K562 (cell line): ENCODE measurements around the gene CAPZB. TPM values are rescaled to one million over a fixed set of nuclear protein-coding genes. Genes with fewer than 3 reads are reported as not detected.
A peak's percentile ranks its signal among the peaks of the same experiment; 100 is the strongest.

Experiments used
- ATAC-seq: fragments of 200-7000 bp; cut with Tn5 transposase; 3 replicates; pipeline ENCODE4 v1.9.1; 2020; ENCODE audit warnings: moderate library complexity
- BruUV-seq: library from RNA; stranded (reverse); fragments of 400-500 nt; replicated peaks from 2 replicates; lab custom pipeline; 2021; lab: Mats Ljungman, UMichigan
- CTCF ChIA-PET: fragments of 300-600 bp; formaldehyde crosslinking; extraction: SDS; loops from one replicate; lab custom pipeline; 2021; ENCODE audit warnings: low intra/inter-chr PET ratio; lab: Yijun Ruan, JAX
- POLR2A ChIA-PET: fragments of 300-600, 350-650 bp; sonication (Branson Sonifier 250); formaldehyde crosslinking; extraction: SDS; loops from one replicate; lab custom pipeline; 2021; ENCODE audit warnings: antibody characterized with exemption, inconsistent platforms; lab: Yijun Ruan, JAX
- DNase-seq, 4 experiments: peaks; one replicate each; pipeline versions ENCODE4 v3.0.0 to v3.0.0-alpha.2; 2011 to 2018; ENCODE audit warnings: low spot score in 3 of 4, mixed read lengths in 3 of 4; ENCODE audit errors: extremely low read depth in 1 of 4
- FAIRE-seq: peaks from 2 replicates; lab custom pipeline; 2011; peaks lifted over from hg19 to GRCh38; lab: Jason Lieb, UNC
- H2AFZ ChIP-seq: 2 replicates; pipeline ENCODE4 v1.6.0; 2011; ENCODE audit warnings: low read depth, low read length, control low read depth, inconsistent platforms
- H3K27ac ChIP-seq: fragments of 200-600 bp; 3 replicates; pipeline ENCODE4 v1.8.0; 2011; ENCODE audit warnings: low read depth, mild to moderate bottlenecking, control low read depth, inconsistent platforms, low read length, moderate library complexity, mixed read lengths; ENCODE audit errors: extremely low read depth
- H3K27me3 ChIP-seq, 2 experiments: fragments of 300-600 bp in 1 of 2; 2 replicates in 1 of 2; 3 replicates in 1 of 2; pipeline versions ENCODE4 v1.6.0 to v1.8.0; 2011; ENCODE audit warnings: inconsistent platforms in 2 of 2, low read length in 2 of 2, mild to moderate bottlenecking in 1 of 2, mixed read lengths in 1 of 2, moderate library complexity in 1 of 2; ENCODE audit not compliant: control insufficient read depth in 2 of 2, insufficient read depth in 2 of 2
- H3K36me3 ChIP-seq: fragments of 300-600 bp; 3 replicates; pipeline ENCODE4 v1.8.0; 2011; ENCODE audit warnings: mild to moderate bottlenecking, low read length, inconsistent platforms; ENCODE audit not compliant: control insufficient read depth, insufficient read depth
- H3K4me1 ChIP-seq, 2 experiments: fragments of 200-600 bp in 1 of 2; replicated peaks in 1 of 2; 2 replicates in 1 of 2; 3 replicates in 1 of 2; pipeline versions ENCODE4 v1.5.1 to v1.8.0; 2011; ENCODE audit warnings: inconsistent platforms in 2 of 2, low read length in 2 of 2, mild to moderate bottlenecking in 1 of 2, mixed read lengths in 1 of 2, moderate library complexity in 1 of 2; ENCODE audit not compliant: control insufficient read depth in 2 of 2, insufficient read depth in 2 of 2
- H3K4me2 ChIP-seq: 2 replicates; pipeline ENCODE4 v1.6.1; 2011; ENCODE audit warnings: low read length, control low read depth, inconsistent platforms, mixed read lengths; ENCODE audit not compliant: insufficient read depth
- H3K4me3 ChIP-seq: fragments of 200-600 bp; sonication (generic), shearing (Covaris generic); 2 replicates; pipeline ENCODE4 v1.5.1; 2016; ENCODE audit warnings: control low read depth, inconsistent platforms
- H3K79me2 ChIP-seq: fragments of 200-600 bp; 3 replicates; pipeline ENCODE4 v1.8.0; 2011; ENCODE audit warnings: low read length, inconsistent platforms; ENCODE audit not compliant: control insufficient read depth, insufficient read depth
- H3K9ac ChIP-seq, 2 experiments: 2 replicates each; pipeline versions ENCODE4 v1.6.0 to v1.6.1; 2011; ENCODE audit warnings: low read depth in 2 of 2, low read length in 2 of 2, control low read depth in 1 of 2, inconsistent platforms in 1 of 2, mild to moderate bottlenecking in 1 of 2, mixed read lengths in 1 of 2; ENCODE audit not compliant: insufficient read depth in 1 of 2
- H3K9me1 ChIP-seq: one replicate; pipeline ENCODE4 v1.6.0; 2011; ENCODE audit warnings: inconsistent platforms, mild to moderate bottlenecking, low read length, moderate library complexity; ENCODE audit not compliant: control insufficient read depth, insufficient read depth
- H3K9me3 ChIP-seq: replicated peaks from 2 replicates; pipeline ENCODE4 v1.5.1; 2011; ENCODE audit warnings: low read depth, low read length, inconsistent platforms; ENCODE audit not compliant: control insufficient read depth, insufficient read depth
- H4K20me1 ChIP-seq: replicated peaks from 2 replicates; pipeline ENCODE4 v1.6.1; 2011; ENCODE audit warnings: low read length, inconsistent platforms, mixed read lengths; ENCODE audit not compliant: control insufficient read depth, insufficient read depth
- CBX5 ChIP-seq: IDR thresholded peaks from 2 replicates; pipeline ENCODE4 v1.6.1; 2014; ENCODE audit warnings: low read depth, borderline replicate concordance
- CCNT2 ChIP-seq: IDR thresholded peaks from 2 replicates; pipeline ENCODE4 v1.6.1; 2011; ENCODE audit warnings: borderline replicate concordance, low read depth, mild to moderate bottlenecking, moderate library complexity, mixed read lengths, low read length; ENCODE audit not compliant: insufficient read length; ENCODE audit errors: extremely low read depth
- ELF2 ChIP-seq: fragments of 250-450 bp; sonication (Bioruptor Pico); IDR thresholded peaks from 2 replicates; pipeline ENCODE4 v1.5.0; 2021; ENCODE audit warnings: mild to moderate bottlenecking
- KDM1A ChIP-seq, 2 experiments: fragments of 450-650 bp; IDR thresholded peaks; 2 replicates each; pipeline ENCODE4 v1.6.1; 2016; ENCODE audit warnings: mild to moderate bottlenecking in 2 of 2
- POLR2A ChIP-seq: fragments of 450-650 bp; conservative IDR thresholded peaks from 2 replicates; pipeline ENCODE4 v1.6.1; 2016
- POLR2AphosphoS5 ChIP-seq: IDR thresholded peaks from 2 replicates; pipeline ENCODE4 v1.6.1; 2011; ENCODE audit warnings: mild to moderate bottlenecking, low read depth, low read length, moderate library complexity; ENCODE audit not compliant: control insufficient read depth, insufficient read depth
- RBFOX2 ChIP-seq: fragments of 200-400 bp; formaldehyde crosslinking; IDR thresholded peaks from 2 replicates; pipeline ENCODE4 v1.6.1; 2017; ENCODE audit warnings: low read depth, mild to moderate bottlenecking, low read length, moderate library complexity
- SAFB2 ChIP-seq: fragments of 200-400 bp; formaldehyde crosslinking; IDR thresholded peaks from 2 replicates; pipeline ENCODE4 v1.6.1; 2018; ENCODE audit warnings: borderline replicate concordance, low read length, low read depth, moderate library complexity; ENCODE audit not compliant: severe bottlenecking
- SMARCA4 ChIP-seq: fragments of 450-650 bp; IDR thresholded peaks from 2 replicates; pipeline ENCODE4 v1.6.1; 2016
- SP1 ChIP-seq: sonication (generic); formaldehyde crosslinking; IDR thresholded peaks from 2 replicates; pipeline ENCODE4 v1.8.1; 2022; ENCODE audit warnings: mild to moderate bottlenecking, missing genetic modification reagents
- TBP ChIP-seq: optimal IDR thresholded peaks from 2 replicates; pipeline ENCODE3; 2011; ENCODE audit warnings: low read depth, low read length, improper control_type of control experiment
- TCF3 ChIP-seq: sonication (generic); formaldehyde crosslinking; IDR thresholded peaks from 2 replicates; pipeline ENCODE4 v1.4.0; 2020; ENCODE audit warnings: mild to moderate bottlenecking, missing genetic modification reagents
- YY1 ChIP-seq, 3 experiments: IDR thresholded peaks; 2 replicates each; pipeline ENCODE4 v1.6.1; 2011; ENCODE audit warnings: low read length in 2 of 3, mild to moderate bottlenecking in 2 of 3, moderate library complexity in 2 of 3, borderline replicate concordance in 1 of 3, control low read depth in 1 of 3, low read depth in 1 of 3; ENCODE audit not compliant: insufficient read depth in 3 of 3, insufficient replicate concordance in 2 of 3, control insufficient read depth in 1 of 3, insufficient read length in 1 of 3; ENCODE audit errors: extremely low read depth in 1 of 3
- WGBS: fragments of 100-300 bp; shearing (Covaris generic); methylation state at CpG from one replicate; pipeline ENCODE4 v1.1.6; 2016; ENCODE audit warnings: low coverage, mixed read lengths; ENCODE audit not compliant: insufficient coverage; ENCODE audit errors: missing lambda C conversion rate; 5-methylcytosine and 5-hydroxymethylcytosine counted together
- in situ Hi-C: fragments of 300-500 bp; cut with MboI; formaldehyde crosslinking; loops from 4 replicates; pipeline ENCODE4 v1.15.0; 2018; ENCODE audit warnings: inconsistent platforms, mixed read lengths
- intact Hi-C: fragments of 100-400 bp; cut with micrococcal nuclease; formaldehyde crosslinking; loops from 2 replicates; pipeline ENCODE4 v1.14.2; 2022
- polyA plus RNA-seq, 8 experiments: library from polyadenylated mRNA; depleted of rRNA in 4 of 8; stranded (reverse) in 5 of 8; unstranded in 3 of 8; fragments of >200 nt; fragmentation: Nextera tagmentation in 2 of 8; fragmentation: Illumina TruSeq in 1 of 8; extraction: Ambion mirVana in 2 of 8; extraction: Trizol in 1 of 8; gene quantifications; 2 replicates each; pipeline versions ENCODE4 v1.2.1 to v1.2.3, GENCODE V29; 2011 to 2014; ENCODE audit warnings: inconsistent platforms in 1 of 8, missing spikeins in 1 of 8
- total RNA-seq, 7 experiments: library from RNA; depleted of rRNA in 6 of 7; stranded (reverse); fragments of >200 nt in 6 of 7; fragmentation: Illumina TruSeq in 2 of 7; extraction: Trizol in 2 of 7; gene quantifications; 2 replicates each; pipeline versions ENCODE4 v1.2.1 to v1.2.3, GENCODE V29; 2011 to 2021; ENCODE audit warnings: low replicate concordance in 1 of 7

The CAPZB gene
- total and polyA plus RNA-seq, 9 of the 15 experiments (the other 6 are each of a cell fraction or from before 2014, with no cell fraction given): 57.6 to 297 (median 125) TPM

- TF ChIP-seq POLR2AphosphoS5: peak; percentile 64; the same call in 1 of the 2 replicates
- TF ChIP-seq TCF3 (CRISPR knock-in tag): peak; percentile 91
- TF ChIP-seq POLR2A: 0 out of 2 replicates have a peak, but pooled peaks have one; percentile 15
- peak; percentile 73 for TF ChIP-seq CCNT2
- no peak for TF ChIP-seq SAFB2
- TF ChIP-seq SMARCA4: peak; percentile 50; the same call in 1 of the 2 replicates
- TF ChIP-seq CBX5: 0 out of 2 replicates have a peak, but pooled peaks have one; percentile 34
- TF ChIP-seq SP1 (CRISPR knock-in tag): peak; percentile 34
- peak; percentile 39 for TF ChIP-seq TBP
- TF ChIP-seq KDM1A (IDR thresholded peaks at IDR 0.05): peak; percentile 34 to 69; a peak in 1 of 4 replicates
- TF ChIP-seq ELF2 (CRISPR knock-in tag): no peak
Measured at GRCh38 chr1:19325368-19325957, 159.9 kb downstream of the CAPZB start (continued).

GRCh38 chr1:19324665-19324990 lies 160.7 kb downstream of the CAPZB start:
- H3K4me3 ChIP-seq: no peak overlapping the region
- no peaks in the 10 kb centered on the region for H3K27me3 ChIP-seq
- peaks cover 62% of the 10 kb centered on the region; the same call in 2 of the 3 replicates for H3K36me3 ChIP-seq
- H3K9me1 ChIP-seq: peaks cover 20% of the 10 kb centered on the region
- WGBS: 88% methylated on average over 9 of the region's 9 CpGs
- no peak overlapping the region for H3K4me2 ChIP-seq
- no peaks in the 10 kb centered on the region for H3K9me3 ChIP-seq
- no peak for ATAC-seq
- no peak overlapping the region for H3K27ac ChIP-seq
- CTCF ChIA-PET: no interaction called here
- no TSS peak for BruUV-seq
- no peaks in the 10 kb centered on the region for H3K79me2 ChIP-seq
- POLR2A ChIA-PET: interaction anchor here (0.6 to 1.8 kb wide), 2 partner anchors 11 to 119 kb away, joined by 3 to 10 read pairs; no protein-coding TSS in a partner anchor
- no peak for DNase-seq
- intact Hi-C loops: no loop called here
- peaks cover 16 to 41% of the 10 kb centered on the region in 2 experiments for H3K4me1 ChIP-seq
- no peak overlapping the region; a peak in 1 of 4 replicates for H3K9ac ChIP-seq
- in situ Hi-C loops: no loop called here
- TF ChIP-seq RBFOX2 (0 out of 2 replicates have a peak, but pooled peaks have one; percentile 16), YY1 (IDR thresholded peaks at IDR 0.05; ENCODE audit: borderline replicate concordance in 1 of 3, control insufficient read depth in 1 of 3, extremely low read depth in 1 of 3, insufficient read depth in 3 of 3, insufficient read length in 1 of 3, insufficient replicate concordance in 2 of 3, low read depth in 1 of 3, low read length in 2 of 3) (no peak)
- TF ChIP-seq, all 486 proteins: peak for 1
- FAIRE-seq: no peak
- Histone ChIP-seq H2AFZ (no peak overlapping the region), H4K20me1 (peaks cover 30% of the 10 kb centered on the region)
